AG08395 (cell line): ENCODE data around the gene CARS1.

ENCODE experiments used
- DNase-seq: peaks from one replicate; pipeline ENCODE4 v3.0.0; 2012; ENCODE audit warnings: mixed read lengths, low spot score

CARS1 gene

DNA sequence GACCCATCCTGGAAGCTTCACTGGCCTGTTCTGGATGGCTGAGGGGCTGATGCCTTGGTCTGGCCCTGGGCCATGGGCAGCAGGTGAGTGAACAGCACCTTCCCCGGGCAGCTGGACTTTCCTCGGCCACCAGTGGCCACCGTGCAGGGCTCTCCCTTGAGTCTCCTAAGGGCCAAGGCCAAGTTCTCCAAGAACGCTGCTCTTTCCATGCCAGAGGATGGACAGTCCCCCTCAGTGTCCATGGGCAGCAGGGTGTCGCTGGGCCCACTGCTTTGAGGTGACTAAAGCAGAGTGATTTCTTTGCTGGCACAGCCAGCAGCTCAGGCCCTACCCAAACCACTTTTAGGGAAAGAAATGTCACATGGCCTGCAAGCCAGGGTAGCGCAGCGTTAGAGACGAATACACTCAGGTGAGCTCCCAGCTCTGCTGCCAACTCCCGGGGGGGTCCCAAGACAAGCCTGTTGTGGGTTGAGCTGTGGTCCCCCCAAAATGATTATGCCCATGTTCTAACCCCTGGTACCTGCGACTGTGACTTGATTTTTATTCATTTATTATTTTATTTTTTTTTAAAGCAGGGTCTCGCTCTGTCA, 3.3 kb upstream of the CARS1 start:
- DNase-seq: no peak

DNA sequence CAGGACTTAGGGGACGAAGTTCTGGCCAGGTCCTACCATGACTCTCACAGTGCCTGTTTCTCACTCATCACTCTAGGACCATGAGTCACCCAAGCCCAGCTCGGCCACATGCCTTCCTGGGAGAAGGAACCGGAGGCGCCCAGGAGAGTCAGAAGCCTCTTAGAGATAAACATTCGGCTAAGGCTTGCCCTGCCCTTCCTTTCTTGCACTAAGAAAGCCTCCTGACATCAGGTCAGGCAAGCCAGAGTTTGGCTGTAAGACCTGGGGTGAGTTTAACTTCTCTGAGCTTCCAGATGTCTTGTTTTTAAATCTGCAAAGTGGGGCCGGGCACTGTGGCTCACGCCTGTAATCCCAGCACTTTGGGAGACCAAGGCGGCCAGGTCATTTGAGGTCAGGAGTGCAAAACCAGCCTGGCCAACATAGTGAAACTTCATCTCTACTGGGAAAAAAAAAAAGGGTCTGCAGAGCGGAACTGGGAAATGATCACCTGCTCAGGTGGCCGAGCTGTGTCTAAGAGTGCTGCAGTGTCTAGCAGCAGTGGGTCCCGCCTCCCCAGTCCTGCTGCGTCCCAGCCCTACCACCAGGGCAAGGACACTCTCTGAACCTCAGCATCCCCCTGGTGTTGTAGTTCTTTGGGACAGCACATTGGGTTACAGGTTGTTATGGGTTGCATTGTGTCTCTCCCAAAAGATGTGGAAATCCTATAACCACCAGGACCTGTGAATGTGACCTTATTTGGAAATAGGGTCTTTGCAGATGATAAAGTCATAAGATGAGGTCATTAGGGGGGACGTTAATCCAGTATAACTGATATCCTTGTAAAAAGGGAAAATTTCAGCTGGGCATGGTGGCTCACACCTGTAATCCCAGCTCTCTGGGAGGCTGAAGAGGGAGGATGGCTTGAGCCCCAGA, 1.8 kb upstream of the CARS1 start:
- DNase-seq: peak; percentile 76

DNA sequence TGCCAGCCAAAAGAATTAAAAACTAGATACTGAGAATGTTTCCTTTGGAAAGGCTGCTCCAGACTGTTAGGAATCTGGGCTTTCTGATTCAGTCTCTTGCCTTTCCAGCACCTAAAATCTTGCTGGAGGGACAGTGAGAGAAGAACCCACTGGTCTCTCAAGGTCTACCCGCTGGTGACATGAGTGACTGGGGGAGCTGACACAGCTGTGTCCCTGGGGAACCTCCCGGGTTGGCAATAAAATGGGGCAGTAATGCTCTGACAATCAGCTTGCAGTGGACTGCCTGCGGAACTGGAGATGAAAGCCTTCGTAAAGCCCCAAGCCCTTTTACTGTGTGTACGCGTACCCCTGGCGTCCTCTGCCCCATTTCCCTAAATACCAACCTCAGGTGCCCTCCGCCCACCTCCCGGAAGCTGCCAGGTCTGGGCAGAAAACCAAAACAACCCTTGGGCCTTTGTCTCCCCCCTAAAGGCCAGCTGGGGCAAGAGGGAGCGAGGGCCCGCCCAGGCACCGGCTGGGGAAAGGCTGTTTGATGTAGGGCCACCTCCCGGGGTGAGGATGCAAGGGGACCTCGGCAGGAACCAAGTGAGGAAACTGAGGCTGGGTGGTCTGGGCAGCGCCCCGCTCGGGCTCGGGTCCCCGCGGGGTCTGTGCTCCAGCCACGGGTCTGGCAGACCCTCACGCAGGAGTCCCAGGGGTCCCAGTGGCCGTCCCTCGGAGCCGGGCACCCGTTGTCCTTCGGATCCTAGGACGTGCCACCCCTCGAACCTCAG, 741 bp downstream of the CARS1 start:
- DNase-seq: no peak

DNA sequence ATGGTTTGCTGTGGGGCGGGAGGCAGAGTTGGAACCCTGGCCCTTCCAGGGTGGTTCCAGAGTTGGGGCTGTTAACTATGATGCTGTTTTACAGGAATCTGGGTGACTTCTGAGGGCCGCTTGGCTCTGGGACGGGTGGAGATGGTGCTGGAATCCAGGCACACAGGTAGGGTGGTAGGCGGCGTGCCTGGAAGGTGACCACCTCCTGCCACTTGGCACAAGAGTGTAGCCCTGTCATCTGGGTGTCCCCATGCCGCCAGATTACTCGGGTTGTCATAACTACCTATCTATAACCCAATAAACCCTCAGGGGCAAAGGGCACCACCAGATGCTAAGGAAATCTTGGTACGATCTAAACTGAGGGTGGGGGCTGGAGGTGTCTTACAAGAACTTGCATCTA, 1.3 kb downstream of the CARS1 start:
- no peak for DNase-seq

DNA sequence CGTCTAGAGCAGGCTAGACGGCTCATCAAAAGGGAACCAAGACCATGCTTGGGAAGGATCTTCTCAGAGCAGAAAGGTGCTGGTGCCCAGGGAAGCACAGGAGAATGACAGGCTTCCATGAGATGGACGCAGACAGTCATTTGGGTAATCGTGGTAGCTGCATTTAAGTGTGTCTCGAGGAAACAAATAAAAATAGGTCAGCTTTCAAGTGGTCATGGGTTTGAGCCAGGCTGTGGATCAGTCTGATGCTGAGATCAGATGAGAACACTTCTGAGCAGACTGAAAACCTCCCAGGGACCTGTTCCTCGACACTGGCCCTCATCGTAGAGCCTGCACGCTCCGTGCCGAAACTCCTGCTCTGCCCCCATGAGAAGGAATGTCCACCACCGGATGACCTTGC, 4.7 kb downstream of the CARS1 start:
- no peak for DNase-seq

DNA sequence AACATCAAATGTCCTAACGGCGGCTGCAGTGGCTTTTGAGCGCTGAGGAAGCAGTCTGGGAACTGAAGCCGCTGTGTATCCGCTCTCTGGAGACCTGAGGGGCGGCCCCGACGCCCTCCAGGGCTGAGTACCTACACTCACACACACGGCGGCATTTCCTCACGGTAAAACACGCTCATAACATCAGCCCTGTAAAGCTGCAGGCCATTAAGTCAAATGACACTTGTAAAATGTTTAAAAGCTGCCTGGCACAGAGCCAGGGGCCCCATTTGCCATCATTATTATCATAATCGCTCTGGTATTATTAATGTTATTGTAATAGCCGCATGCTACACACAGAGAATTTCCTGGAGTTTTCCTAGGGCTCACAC, 5.1 kb downstream of the CARS1 start:
- no peak for DNase-seq

DNA sequence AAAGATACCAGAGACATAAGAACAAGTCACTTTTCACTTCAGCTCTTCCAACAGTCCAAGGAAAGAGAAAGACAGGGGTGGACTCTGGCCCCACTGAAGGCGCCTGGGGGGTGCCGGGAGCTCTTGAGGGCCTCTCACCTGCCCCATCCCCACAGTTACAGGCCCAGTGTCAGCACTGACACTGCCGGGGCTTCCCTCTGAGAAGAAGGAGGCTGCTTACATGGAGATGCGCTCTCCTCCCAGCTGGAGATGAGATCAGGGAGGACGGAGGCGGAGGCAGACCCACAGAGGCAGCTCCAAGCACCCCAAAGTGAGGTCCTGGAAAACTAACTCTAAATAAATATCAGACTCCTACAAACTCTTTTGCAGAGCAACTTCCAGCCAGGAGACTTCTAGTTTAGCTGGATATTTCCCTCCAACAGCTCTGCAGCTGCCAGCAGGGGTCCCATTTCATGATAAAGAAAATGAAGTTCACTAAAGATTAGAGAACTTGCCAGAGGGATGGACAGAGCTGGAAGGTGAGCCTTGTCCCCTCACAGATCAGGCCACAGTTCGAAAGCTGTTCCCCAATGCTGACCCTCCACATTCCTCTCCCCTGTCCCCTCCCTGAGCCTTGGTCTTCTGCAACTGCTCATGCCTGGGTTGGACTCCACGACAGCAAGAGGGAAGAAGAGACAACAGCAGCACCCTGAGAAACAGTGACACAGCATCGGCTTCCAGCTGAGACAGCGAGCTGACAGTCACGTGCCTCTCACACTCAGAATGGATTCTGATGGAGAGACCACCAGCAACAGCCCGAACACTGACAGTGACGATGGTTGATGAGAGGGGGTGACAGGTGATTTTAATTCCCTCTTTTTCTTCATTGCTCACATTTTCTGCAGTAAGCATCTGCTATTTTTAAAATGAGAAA, 5.8 kb downstream of the CARS1 start:
- DNase-seq: no peak

DNA sequence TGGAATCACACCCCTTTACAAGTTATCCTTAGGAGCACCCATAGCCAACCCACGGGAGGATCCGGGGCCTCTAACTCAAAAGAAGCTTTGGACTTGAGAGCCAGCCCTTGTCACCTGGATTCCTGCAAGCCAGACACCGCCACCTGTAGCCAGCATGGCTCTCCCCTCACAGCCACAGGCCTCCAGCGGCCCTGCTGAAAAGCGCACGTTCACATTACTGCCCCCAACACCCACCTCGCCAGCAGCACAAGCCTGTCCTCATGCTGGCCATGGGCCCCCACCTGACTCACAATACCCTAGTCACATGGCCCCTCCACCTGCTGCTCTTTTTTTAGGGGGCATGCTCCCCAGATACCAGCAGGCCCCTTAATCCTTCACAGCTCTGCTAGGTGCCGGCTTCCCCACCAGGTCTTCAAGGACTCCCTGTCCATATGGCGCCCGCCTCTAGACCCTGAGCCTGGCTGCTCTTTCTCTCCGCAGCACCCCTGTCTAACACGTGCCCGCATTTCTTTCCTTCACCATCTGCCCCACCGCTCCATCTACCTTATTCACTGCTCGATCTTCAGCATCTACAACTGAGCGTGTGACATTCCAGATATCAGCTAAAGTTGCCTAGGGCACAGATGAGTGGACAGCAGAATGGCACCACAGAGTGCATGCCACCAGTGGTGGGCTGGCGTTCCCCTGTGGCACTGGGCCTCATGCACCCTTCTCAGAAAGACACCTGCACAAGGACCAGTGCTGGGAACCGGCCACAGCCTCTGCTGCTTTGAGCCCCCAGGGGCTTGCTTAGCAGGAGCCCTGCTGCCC, 6.6 kb downstream of the CARS1 start:
- DNase-seq: no peak

DNA sequence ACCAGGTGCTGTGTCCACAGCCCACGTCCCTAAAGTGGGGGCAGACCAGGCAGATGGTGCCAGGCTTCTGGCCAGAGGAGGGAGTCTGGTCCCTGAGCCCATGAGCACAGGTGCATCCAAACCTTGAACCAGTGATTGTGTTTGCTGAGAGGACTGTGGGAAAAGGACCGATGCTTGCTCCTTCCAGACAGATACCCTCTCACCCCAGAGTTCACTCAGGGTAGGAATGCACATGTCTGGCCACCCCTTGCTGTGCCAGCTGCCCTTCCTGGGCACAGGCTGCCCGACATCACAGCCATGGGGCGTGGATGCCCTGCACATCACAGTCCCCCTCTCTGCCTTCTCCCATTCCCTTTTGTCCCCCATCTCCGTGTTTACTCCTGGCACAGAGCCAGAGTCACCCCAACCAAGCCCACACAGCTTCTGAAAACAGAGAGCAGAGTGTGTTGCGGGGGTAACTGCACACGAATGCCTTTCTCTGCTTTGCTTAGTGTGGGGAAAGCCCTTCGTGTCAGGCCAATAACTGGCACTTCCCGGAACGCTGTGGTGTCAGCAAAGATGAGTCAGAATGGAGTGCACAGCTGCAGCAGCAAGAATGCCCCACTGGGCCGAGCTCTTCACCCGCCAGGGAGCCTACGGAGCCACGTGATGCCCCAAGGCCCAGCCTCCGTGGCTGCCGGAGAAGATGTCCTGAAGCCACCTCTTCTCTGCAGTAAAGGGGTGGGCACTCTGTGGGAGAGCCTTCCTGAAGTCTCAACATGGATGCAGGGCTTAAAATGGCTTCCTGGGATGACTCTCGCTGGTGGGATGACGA, 7.6 kb downstream of the CARS1 start:
- peak; percentile 98 for DNase-seq

DNA sequence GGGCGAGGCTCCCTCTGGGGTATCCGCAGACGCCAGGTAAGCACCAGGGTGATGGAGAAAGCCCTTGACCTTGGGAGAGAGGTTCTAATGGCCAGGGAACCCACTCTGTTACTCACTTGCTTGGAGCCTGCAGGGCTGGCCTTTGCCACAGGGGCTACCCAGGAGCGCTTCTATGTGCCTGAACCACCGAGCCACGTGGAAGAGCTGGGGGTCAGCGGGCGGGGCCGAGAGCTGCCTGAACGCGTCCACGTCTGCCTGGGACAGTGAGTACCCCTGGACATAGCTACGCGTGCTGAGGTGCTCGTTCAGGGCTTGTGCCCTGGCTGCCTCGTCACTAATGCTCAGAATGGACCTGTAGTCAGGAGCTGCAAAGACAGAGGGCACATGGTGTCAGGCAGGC, 9.6 kb downstream of the CARS1 start:
- DNase-seq: no peak

DNA sequence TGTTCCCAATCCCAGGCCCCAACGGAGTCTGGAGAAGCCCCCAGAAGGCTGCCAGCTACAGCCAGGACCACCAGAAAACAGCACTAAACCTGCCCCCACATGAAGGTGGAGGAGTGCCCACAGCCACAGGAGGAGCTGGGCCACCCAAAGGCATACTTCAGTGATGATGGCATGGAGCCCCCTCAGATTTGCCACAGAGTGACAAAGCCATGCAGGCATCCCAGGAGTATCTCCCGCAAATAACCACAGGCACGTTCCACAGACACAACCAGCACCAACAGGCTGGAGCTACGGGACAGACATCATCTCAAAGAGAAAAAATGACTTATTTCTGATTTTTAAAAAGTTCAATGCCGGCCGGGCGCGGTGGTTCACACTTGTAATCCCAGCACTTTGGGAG, 10.6 kb downstream of the CARS1 start:
- no peak for DNase-seq

DNA sequence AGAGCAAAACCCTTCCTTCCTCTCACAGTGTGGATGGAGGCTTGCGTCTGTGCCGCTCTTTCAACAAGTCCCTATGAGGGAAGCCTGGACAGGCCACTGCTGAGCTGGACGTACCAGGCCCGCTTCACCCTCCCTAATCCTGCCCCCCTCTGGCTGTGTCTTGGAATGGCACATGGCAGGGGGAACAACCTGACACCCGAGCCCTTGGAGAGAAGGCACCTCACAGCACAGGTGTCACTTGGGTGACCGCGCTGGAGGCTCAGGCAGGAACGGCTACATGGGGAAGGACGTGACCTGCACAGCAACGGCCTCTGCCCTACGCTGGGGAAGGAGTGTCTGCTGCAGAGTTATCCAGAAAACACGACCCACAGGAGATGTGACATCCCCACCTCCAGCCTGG, 11.0 kb downstream of the CARS1 start:
- DNase-seq: no peak

DNA sequence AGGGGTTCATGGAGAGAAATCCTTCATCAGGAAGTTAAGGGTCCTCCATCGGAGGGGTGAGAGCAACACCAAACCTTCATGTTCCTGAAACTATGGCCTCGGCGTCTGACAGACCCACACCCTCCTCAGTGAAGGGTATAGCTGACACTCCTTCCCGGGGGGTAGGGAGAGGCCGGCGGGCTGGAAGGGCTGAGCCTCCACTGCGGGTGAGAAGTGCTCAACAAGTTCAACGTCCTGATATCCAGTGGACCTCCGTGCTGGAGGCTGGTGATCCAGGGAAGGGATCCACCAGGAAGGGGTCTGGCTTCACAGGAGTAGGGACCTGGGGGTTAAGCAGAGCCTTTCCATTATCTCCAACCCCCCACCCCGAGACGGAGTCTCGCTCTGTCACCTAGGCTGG, 12.3 kb downstream of the CARS1 start:
- no peak for DNase-seq

DNA sequence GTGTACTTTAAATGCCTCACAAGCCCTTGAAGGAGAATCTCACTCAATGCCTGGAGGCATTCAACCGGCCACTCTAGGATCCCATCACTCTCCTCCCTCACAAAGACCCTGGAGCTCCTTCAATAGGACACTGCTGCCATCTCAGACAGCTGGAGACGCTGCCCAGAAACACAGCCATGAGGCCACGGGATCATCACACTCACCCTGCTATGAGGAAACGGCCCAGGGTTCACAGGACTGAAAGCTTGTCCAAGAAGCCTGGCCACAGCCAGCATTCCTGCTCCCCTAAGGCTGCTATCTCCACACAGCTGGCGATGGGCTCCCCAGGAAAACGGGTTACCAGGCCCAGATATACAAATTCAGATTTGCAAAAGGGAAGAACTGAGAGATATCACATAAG, 13.2 kb downstream of the CARS1 start:
- DNase-seq: peak; percentile 51

DNA sequence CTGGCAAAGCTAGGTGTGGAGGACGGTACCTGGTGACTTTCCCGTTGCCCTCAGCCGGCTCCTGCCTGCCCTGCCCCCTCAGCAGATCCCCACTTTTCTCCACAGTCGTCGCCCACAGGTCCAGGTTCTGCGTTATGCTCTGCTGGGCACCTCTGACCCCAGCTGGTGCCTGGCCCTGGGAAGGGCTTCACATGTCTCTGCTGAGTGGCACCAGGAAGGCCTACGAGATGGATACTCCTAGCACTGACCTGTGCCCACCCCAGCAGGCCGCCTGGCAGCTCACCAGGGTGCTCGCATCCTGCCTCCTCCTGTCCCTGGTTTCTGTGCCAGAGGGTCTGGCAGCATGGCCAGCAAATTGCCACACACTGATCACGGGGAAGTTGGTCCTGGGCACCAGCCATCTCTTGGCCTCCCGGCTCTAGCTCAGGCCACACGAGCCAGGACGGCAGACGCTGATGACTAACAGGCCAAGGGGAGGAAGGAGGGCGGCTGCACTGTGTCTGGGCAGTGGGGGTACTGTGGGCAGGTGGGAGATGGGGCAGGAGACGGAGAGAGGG, 13.8 kb downstream of the CARS1 start:
- DNase-seq: peak; percentile 90

DNA sequence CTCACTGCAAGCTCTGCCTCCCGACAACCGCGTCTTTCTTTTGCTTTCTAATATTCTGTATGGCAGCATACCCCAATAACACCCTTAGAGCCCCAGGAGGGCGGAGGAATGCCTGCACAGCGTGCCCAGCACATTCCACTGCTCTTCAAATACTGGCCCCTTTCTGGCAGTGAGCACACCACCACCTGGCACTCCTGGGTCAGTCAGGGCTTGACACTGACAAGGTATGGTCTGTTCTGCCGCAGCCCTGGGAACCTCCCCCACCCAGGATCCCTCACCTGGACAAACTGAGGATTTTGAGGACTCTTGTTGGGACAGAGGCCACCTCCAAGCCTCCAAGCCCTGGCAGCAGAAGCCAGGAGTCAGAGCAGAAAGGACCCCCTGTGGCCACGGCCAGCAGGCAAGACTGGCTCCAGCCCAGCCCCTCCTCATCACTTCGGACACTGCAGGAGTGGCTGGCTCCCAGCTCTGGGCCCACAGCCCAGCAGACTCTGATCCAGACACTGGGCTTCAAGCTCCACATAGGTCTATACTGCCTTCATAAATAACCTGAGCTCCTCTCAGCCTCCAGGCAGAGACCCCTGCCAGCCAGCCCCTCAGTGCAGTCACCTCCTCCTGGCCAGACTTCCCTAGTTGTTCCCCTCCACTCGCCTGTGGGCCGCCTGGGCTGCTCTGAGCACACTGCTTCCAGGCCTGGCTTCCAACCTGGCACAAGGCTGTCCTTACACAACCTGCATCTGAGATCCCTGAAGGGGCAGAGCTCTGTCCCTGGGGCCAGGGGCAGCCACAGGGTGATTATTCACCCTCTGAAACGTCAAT, 14.5 kb downstream of the CARS1 start:
- no peak for DNase-seq

DNA sequence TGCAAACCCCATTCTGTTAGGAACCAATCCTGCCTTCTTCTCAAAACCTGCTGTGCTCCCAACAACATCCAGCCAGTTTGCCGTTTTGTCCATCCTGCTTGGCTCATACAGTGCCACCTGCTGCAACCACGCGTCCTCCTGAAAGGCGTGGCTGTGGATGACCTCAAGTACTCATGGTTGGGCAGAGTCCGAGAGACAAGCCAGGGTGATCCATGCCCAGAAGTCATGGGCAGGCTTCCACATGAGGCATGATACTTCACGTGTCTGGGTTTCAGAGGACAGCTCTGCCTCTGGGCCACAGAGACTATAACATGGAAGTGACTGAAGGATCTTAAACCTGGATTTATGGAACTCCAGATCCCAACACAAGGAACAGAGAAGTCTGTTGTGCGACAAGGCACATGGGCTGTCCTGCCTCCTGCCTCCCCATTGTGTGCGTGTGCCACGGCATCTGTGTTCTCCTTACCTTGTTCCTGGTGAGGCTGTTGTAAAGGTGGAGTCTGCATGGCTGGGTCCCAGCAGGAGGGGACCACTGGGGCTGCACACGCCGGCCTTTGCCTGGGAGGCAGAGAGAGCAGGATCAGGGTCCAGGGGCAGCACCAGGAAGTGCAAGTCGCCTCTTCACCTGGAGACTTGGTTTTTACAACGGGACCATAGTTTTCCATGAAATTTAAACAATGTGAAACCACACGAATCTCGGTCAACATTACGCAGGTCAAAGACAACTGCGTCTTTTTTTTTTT, 15.4 kb downstream of the CARS1 start:
- DNase-seq: no peak

DNA sequence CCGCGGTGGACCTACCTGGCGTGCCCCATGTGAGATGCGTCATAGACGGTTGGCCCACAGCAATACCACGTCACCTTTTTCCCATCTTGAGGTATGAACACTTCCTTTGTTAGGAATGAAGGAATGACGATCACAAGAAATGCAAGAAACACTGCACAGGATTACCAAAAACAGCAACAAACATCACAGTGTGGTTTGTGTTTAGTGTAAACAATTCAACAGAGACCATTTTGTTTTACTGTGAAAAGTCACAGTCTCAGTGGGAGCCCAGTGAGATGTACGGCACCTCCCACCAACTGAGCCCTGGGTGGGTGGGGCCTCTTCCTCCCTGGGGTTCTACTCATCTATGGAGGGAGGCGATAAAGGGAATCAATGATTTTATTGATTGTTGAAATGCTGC, 16.3 kb downstream of the CARS1 start:
- DNase-seq: no peak
